ENCODE results near the gene DCAF4.

The DCAF4 gene, protein sequence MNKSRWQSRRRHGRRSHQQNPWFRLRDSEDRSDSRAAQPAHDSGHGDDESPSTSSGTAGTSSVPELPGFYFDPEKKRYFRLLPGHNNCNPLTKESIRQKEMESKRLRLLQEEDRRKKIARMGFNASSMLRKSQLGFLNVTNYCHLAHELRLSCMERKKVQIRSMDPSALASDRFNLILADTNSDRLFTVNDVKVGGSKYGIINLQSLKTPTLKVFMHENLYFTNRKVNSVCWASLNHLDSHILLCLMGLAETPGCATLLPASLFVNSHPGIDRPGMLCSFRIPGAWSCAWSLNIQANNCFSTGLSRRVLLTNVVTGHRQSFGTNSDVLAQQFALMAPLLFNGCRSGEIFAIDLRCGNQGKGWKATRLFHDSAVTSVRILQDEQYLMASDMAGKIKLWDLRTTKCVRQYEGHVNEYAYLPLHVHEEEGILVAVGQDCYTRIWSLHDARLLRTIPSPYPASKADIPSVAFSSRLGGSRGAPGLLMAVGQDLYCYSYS

DNA sequence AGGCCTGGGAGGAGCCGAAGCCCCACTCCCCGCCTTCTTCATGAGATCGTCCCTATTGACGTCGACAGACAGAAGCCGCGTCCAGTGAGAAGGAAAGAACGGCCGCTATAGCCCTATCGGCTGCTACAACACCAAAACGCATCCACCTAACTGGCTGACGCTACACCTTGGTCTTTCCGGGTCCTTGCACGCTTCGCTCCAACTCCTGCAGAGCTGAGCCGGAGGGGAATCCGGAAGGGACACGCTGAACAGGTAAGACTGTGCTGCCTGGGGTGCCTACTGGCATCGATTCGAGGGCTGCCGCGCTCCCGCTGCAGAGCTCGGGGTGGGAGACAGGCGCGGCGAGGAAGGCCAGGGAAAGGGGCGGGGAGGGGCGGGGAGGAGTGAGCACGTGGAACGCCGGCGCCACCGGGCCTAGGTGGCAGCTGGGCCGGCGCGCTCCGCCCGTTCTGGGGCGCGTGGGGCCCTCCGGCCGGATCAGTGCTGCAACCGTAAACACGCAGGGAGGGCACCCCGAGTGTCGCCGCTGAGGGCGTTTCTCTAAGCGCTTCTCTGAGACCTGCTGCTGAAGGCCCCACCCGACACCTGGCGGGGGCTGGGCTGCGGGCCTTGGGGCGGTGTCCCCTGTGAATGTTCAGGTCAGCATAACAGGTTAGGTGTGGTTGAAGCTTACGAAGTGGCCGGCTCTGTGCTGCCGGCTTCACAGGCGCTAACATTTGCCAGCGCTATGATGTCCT is at the start of gene DCAF4:
TSS of gene DCAF4 (plus strand) at position 173 of the 737 bp plus-strand sequence. CDS start 11,515 bp downstream, outside the sequence.
- in situ Hi-C loops (cut with HindIII; ENCODE audit: low sequenced_read_pairs), result no loop called here

DNA sequence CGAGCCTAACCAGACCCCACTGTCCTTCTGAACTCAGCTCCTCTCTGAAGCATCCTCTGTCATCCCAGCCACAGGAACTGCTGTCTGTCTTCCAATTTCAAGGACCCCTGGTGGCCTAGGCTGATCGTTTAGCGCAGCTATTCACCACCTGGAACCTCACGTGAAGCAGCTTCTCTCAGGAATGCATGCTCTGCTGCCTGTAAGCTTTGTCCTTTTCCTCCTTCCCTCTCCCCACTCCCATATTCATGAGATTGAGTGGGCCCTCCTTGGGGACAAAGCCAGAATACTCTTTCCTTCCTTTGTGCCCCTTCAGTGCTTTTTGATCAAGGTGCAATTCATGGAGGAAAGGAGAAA is 49.6 kb upstream of the DCAF4 start:
- in situ Hi-C loops (cut with HindIII; ENCODE audit: low sequenced_read_pairs), result loop anchor here (5.0 kb wide), 1 partner anchor 79 kb away; no protein-coding TSS in a partner anchor

DNA sequence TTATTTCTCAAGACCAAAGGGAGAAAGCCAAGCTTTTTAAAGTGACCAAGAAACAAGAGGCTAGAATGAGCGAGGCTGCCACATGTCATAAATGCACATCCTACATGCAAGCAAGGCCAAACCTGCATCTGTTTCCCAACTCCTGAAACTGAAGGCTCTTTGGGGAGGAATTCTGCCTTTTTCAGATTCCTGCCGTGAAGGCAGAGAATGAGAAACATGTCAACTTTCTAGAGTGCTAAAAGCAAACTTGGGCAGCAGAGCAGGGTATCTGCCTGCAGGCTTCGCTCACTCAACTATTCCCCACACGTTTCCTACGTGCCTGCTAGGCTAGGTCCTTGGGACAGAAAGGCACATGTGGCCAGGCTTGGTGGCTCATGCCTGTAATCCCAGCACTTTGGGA is 47.5 kb upstream of the DCAF4 start:
- in situ Hi-C loops (cut with HindIII; ENCODE audit: low sequenced_read_pairs), result loop anchor here (5.0 kb wide), 1 partner anchor 81 kb away; no protein-coding TSS in a partner anchor

DNA sequence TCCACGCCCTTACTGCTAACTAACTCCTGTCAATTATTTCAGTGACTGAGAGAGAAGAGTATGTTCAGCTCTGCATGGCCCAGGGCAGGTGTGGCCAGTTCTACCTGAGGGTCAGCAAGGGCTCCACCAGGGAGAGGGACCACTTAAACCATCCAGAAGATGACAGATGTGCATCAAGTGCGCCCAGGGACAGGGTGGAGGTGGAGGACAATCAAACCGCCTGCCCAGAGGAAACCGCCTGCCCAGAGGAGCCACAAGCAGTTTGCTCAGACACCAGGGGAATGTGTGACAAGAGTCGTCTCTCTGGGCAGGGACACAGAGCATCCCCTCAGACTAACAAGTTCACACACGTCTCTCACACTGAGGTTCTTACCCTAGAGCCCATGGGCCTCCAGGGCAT is 46.8 kb upstream of the DCAF4 start:
- in situ Hi-C loops (cut with HindIII; ENCODE audit: low sequenced_read_pairs), result loop anchor here (5.0 kb wide), 1 partner anchor 82 kb away; no protein-coding TSS in a partner anchor

DNA sequence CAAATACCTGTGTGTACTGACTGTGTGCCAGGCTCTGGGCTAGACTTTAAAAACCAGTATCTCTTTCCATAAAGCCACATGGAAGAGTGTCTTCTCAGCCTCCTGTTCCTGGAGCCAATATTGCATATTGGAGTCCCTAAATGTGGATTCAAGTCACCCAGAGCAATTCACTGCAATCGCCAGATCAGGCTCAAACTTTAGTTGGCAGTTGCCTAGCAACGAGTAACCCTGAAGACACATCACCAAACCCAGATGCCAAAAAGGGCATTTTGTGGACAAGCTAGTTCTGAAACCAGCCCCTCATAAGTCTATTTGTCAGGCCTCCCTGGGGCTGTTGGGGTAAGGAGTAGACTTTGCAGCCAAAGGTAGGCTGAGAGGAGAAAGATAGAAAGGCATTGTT is 46.1 kb upstream of the DCAF4 start:
- in situ Hi-C loops (cut with HindIII; ENCODE audit: low sequenced_read_pairs), result no loop called here

DNA sequence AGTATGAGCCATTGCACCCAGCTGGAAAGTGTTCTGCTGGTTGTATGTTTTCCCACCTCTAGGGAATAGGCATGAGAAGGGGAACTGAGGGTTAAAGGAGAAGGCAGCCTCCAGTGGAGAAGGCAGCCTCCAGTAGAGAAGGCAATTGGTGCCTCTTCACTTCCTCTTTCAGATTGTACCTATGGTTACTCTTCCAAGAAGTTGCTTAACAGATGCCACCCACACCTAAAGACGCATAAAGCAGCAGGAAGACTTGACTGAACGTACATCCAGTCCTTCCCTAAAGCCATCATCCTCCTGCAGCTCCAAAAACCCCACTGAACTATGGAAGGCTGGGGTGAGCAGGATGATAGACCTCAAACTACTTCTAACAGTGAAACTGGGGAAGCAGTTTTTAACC is 45.4 kb upstream of the DCAF4 start:
- in situ Hi-C loops (cut with HindIII; ENCODE audit: low sequenced_read_pairs), result no loop called here

DNA sequence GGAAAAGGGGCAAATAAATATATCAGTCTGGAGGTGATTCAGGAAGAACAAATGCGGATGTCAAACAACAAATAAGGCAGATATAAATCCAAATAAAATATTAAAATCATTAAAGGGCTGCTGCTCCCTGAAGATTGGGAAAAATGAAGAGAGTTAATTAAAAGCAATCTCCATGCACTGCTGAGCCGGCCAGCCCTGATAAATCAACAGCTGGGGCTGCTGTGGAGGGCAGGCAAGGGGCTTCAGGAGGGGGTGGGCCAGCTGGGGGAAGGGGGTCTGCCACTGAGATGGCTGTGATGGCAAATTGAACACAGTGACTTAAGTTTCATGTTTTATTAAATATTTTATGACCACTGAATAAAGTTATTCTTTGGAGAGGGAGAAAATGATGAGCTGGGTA is 44.7 kb upstream of the DCAF4 start:
- in situ Hi-C loops (cut with HindIII; ENCODE audit: low sequenced_read_pairs), result no loop called here

DNA sequence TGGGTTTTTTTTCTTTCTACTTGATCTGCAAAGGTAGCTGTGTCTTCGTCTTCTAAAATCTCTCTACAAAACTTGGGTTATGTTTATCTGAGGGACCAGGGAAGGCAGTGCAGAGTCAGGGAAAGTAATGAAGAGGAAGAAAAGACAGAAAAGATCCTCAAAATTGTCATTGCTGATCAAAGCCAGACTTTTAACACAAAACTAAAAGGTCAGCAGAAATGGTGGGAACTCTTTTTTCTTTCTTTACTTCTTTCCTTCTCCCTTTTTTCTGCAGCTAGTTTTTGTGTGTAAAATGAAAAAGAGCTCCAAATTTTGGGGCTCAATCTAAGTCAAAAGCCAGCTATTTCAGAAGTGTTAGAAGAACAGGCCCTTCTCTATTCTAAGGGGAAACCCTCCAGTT is 44.2 kb upstream of the DCAF4 start:
- in situ Hi-C loops (cut with HindIII; ENCODE audit: low sequenced_read_pairs), result no loop called here

DNA sequence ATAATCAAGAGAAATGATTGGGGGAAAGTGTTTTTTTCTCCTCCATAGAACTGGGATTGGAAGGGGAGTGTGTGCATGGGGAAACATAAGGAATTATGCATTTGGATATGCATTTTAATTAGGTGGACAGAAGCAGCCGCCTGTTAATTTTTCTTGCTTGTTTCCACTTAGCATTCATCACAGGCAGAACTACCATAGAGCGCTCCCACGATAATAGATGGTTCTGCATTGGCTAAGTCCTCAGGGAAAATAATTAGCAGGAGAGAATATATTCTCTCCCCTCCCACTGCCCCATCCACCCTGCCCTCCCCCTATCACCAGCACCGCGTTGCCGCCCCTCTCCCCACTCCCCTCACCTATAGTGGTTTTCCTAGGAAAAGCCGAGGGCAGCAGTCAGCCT is 43.8 kb upstream of the DCAF4 start:
- in situ Hi-C loops (cut with HindIII; ENCODE audit: low sequenced_read_pairs), result no loop called here

DNA sequence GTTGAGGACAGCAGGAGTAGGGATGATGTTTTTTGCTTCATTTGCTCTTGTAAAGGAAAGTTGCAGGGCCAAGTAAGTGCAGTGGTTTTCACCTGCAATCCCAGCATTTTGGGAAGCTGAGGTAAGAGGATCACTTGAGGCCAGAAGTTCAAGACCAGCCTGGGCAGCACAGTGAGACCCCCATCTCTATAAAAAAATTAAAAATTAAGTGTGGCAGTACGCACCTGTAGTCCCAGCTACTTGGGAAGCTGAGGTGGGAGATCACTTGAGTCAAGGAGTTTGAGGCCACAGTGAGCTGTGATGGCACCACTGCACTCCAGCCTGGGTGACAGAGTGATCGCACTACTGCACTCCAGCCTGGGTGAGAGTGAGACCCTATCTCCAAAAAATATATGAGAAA is 43.2 kb upstream of the DCAF4 start:
- in situ Hi-C loops (cut with HindIII; ENCODE audit: low sequenced_read_pairs), result no loop called here

DNA sequence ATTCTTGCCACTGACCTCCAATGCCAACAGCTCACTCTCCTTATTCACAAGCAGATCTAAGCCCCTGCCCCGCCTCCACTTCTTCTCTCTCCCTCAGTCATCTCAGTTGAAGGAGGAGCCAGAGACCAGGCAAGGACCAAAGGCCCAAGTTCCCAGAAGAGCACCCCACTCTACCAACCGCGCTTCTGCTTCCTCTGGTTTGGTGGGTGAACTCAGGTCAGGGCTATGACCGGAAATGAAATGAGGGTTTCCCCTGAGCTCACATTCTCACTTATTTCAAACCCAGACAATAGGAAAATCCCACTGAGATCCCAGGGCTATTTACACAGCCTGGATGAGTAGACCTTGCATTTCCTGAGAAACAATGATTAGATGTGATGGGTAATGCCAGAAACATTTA is 42.3 kb upstream of the DCAF4 start:
- in situ Hi-C loops (cut with HindIII; ENCODE audit: low sequenced_read_pairs), result no loop called here

DNA sequence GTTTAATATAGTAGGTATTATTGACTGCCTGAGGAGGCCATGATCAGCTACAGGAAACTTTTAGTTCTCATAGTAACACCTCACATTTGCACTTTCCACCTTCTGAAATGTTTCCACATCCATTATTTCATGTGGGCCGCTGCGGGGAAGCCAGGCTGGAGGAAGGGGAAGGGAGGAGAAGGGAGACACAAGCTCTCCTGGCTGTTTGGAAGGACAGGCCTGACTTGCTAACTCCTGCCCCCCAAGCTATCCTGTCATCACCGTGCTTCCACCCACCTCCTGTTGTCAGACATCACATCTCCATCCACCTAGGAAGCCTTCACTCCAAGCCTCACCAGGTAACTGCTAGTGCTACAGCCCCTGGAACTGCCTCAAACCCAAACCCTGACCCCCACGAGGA is 41.9 kb upstream of the DCAF4 start:
- in situ Hi-C loops (cut with HindIII; ENCODE audit: low sequenced_read_pairs), result no loop called here

DNA sequence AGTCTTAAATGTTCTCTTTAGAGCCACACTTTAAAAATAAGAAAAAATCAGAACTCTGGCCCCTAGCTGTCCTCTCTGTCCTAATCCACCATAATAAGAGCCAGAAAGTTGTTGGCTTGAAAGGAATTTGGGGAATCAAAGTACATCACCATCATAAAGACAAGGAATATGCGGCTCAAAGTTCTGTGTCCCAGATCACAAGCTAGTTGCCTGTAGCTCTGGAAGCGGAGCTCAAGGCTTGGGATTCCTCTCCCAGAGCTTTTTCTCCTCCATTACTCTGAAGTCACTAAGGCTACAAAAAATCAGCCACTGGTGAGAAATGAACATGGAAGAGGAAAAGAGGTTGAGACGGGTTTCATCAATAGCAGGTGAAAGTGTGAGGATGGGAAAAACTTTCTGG is 38.8 kb upstream of the DCAF4 start:
- in situ Hi-C loops (cut with HindIII; ENCODE audit: low sequenced_read_pairs), result no loop called here

DNA sequence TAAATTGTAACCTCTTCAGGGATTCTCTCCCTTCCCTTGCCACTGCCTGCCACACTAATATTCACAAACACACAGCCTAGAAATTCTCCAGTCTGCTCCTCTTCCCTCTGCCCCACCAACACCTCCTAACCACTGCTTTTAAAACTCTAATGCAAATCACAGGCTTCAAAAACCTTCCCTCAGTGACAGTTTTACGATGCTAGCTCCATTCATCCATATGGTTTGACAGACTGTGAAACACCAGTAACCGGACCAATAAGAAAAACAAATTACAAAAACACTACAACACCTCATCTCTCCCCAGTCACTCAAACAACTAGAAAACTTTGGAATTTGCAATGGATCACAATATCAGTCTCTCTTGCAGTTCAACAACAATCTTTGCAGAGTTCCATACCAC is 38.1 kb upstream of the DCAF4 start:
- in situ Hi-C loops (cut with HindIII; ENCODE audit: low sequenced_read_pairs), result no loop called here

DNA sequence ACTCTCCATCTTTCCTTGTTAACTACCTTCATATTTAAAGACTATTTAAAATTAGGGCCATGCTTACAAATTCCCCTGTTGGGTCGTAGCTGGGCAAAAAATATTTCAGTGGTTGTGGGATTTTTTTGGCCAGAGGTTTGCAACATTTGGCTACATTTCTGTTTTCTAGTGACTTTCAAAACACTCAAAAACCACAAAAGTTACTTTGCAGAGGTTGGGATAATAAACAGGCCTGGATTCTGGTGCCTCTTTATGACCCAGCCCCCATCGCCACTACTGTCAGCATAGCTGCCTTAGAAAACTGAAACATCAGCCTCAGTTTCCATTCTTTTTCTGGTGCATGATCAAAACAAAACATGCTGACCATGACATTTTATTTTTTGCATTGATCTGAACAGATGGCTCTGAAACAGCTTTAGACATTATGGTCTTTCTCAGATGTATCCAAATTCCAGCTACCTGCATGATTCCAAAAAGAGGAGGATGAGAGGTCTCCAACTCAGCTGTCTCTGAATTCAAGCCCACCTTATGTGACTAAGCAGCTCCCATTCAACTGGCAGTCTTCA is 37.5 kb upstream of the DCAF4 start:
- in situ Hi-C loops (cut with HindIII; ENCODE audit: low sequenced_read_pairs), result no loop called here

DNA sequence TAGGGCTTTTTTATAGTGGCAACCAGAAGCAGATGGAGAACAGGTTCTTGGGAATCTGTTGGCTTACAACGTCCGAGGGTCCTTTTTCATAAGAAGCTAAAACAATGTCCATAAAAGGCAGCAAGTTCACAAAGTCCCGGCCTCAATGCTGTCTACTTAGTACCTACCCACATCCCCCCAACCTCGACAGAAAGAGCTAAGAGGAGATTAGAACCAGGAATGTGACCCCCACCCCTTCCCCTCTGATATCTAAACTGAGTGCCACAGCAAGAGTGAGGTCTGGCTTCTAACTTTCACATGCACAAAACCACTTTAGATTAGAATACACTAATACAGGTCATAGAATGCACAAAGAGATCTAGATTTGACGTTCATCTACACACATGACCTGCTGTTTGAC is 36.9 kb upstream of the DCAF4 start:
- in situ Hi-C loops (cut with HindIII; ENCODE audit: low sequenced_read_pairs), result no loop called here

DNA sequence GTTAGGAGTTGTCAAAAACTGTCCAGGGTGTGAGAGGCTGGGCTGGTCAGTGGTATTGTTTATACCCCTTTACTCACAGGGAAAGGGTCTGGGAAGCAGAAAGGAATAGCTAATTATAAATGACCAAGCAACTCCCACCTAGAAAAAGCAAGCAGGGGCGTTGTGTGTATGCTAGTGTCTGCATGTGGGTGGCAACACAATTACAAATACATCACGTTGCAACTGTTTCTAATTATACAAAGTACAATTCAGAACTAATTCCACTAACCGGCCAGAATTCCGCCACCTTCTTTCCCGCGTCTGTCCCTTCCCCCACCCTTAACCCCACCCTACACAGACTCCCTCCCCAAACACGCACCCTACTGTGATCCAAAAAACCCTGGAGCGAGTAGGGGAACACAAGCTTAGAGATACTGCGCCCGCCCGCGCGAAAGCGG is 34.6 kb upstream of the DCAF4 start:
- in situ Hi-C loops (cut with HindIII; ENCODE audit: low sequenced_read_pairs), result no loop called here

DNA sequence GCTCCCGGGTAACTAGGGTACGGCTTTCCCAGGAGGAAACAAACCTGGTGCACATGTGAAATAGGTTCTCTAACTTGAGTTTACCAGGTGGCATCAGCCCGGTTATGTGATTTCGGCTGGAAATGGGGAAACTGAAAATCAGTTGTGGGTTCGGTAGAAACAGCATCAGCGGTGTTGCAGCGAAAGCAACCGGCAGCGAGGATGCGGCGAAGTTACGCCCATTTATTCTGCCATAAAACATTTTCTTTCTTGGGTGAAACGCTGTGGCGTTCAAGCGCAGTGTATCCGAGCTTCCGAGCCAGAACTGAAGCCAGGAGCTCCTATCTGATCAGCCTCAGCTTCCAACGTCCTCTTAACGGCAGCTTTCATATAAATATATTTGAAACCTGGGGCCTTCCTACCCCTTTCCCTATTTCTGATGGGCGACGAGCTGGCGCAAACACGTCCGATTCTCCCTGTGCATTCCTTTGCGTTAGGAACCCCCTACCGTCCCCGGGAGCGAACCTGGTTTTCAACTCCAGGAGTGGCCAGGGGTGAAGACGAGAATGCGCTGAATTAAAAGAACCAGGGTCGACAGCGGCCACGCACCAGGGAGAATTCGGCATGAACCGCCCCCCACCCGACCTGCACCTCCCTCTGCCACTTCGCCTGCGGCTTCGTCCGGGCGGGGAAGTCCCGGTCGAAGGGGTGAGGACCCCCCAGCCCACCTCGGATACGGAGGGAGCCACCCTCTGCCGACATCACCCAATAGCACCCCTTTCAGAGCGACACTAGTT is 34.0 kb upstream of the DCAF4 start:
- in situ Hi-C loops (cut with HindIII; ENCODE audit: low sequenced_read_pairs), result no loop called here

DNA sequence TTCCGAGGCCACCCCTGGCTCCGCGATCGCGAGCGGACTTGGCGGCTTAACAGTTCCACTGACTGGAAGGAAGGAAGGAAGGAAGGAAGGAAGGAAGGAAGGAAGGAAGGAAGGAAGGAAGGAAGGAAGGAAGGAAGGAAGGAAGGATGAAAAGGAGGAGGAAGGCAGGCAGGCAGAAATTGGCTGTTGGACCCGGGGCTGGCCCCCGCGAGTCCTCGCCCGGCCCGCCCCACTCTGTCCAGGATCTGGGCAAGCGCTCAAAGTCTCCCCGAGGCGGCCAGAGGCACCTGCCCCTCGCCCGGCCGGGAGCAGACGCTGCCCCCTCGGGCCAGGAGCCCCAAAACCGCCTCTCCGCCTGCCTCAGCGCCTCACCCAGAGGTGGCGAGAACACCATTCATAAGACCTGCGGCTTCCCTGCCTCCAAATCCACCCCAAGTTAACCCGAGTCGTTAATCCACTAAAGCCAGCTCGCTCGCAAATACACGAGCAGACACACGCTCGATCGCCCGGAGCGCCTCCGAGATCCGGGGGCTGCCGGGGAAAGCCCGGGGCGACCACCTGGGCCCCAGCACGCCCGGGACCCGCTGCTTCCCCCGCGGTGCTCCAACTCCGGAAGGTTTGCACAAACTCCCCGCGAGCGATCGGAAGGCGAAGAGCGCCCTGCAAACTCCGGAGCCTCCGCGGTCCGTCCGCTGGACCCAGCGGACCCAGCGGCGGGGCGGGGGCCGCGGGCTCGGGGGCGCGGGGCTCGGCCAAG is 33.2 kb upstream of the DCAF4 start:
- in situ Hi-C loops (cut with HindIII; ENCODE audit: low sequenced_read_pairs), result no loop called here

DNA sequence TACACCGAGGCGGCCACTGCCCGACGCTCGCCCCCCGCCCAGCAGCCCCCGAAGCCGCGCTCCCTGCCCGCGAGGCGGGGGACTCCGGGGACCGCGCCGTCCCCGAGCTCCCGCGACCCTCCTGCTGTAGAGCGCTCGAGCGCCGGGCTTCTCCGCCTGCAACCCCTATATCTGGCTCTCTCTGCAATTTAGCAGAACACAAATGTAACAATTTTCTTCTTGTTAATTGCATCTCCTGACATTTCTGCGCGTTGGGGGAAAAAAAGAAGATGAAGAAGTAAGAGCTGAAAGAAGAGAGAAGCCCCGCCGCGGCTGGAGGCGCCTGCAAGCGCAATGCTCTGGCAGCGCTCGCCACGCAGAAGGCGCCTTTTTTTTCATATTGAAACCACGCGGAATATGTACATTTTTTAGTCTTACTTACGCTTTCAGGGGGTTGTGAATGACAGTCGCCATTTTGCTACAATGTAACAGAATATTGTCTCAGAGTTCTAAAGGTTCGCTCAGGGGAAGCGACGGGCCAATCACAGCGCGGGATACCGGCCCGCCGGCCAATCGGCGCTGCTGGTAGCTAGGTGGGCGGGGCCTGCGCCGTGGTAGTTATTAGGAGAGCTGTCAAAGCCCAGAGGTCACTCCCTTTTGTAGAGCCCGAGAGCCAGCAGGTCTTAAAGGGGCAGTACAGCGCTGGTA is 32.5 kb upstream of the DCAF4 start, which contains the start of gene DPF3:
TSS of gene DPF3 (minus strand) at position 466 of the 687 bp plus-strand sequence. CDS start at position 453, 13 bp downstream.
- in situ Hi-C loops (cut with HindIII; ENCODE audit: low sequenced_read_pairs), result no loop called here
